ACC112 (cell line): ENCODE results near the gene PGBD5.

Source experiments
- H2AFZ ChIP-seq: fragments of 200-600 bp; sonication (generic); one replicate; pipeline ENCODE4 v1.6.0; 2017; ENCODE audit warnings: antibody characterized with exemption, low read length; ENCODE audit not compliant: unreplicated experiment
- H3K27ac ChIP-seq: fragments of 200-600 bp; sonication (generic); 2 replicates; pipeline ENCODE4 v1.5.1; 2014; ENCODE audit warnings: low read depth, mild to moderate bottlenecking, antibody characterized with exemption, low read length, moderate library complexity
- H3K27me3 ChIP-seq: fragments of 200-600 bp; sonication (generic); 2 replicates; pipeline ENCODE4 v1.6.1; 2014; ENCODE audit warnings: mild to moderate bottlenecking, antibody characterized with exemption, low read length, moderate library complexity, mixed read lengths; ENCODE audit not compliant: insufficient read depth
- H3K36me3 ChIP-seq: fragments of 200-600 bp; sonication (generic); 2 replicates; pipeline ENCODE4 v1.6.1; 2016; ENCODE audit warnings: mild to moderate bottlenecking, antibody characterized with exemption, low read length, moderate library complexity, mixed read lengths; ENCODE audit not compliant: insufficient read depth
- H3K4me1 ChIP-seq: fragments of 200-600 bp; sonication (generic); one replicate; pipeline ENCODE4 v1.6.1; 2016; ENCODE audit warnings: low read length, mixed read lengths; ENCODE audit not compliant: insufficient read depth, unreplicated experiment, control insufficient read depth
- H3K4me3 ChIP-seq: fragments of 200-600 bp; sonication (generic); 2 replicates; pipeline ENCODE4 v1.5.1; 2014; ENCODE audit warnings: mild to moderate bottlenecking, low read depth, low read length
- H3K79me2 ChIP-seq: fragments of 200-600 bp; sonication (generic); one replicate; pipeline ENCODE4 v1.6.0; 2016; ENCODE audit warnings: low read length; ENCODE audit not compliant: control insufficient read depth, unreplicated experiment, insufficient read depth

Gene PGBD5

DNA sequence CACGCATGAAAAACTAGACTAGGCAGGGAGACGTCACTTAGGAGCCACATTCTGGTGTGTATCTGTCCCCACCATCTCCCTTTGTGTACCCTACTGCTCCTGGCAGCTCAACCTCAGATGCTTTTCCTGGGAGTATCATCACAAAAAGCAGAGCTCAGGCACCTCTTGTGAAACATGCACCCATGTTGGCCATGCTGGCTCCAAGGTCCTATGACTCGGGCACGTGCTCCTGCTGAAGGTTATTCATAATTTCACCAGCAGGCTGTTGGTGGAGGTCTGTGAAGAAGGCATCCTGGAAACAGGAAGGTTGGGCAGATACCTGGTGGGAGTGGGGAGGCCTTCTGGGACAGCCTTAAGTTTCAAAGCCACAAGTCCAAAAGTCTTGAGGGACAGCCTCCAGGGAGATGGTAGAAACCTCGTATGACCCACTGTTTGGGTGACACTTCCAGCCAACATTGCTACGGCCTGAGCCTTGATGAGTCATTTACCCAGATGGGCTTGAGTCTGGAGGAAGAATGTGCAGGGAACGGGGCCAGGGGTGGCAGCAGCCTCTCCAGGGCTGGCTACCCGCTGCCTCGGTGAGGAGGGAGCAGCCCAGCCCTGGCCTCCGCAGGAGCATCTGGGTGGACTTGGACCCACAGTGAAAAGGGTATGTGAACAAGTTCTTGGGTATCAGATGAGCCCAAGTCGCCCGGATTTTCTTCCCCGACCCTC is 75.8 kb downstream of the PGBD5 start:
- H3K4me3 ChIP-seq, result no peak overlapping the region
- H2AFZ ChIP-seq, result no peak overlapping the region
- no peak overlapping the region for H3K27ac ChIP-seq
- H3K27me3 ChIP-seq, result 0 out of 2 replicates have a peak, but pooled peaks cover 16% of the 10 kb centered on the region
- H3K4me1 ChIP-seq, result no peaks in the 10 kb centered on the region
- H3K36me3 ChIP-seq, result no peaks in the 10 kb centered on the region
- no peaks in the 10 kb centered on the region for H3K79me2 ChIP-seq

- Histone ChIP-seq H3K4me1 (no peaks in the 10 kb centered on the region), H3K4me3 (no peak overlapping the region), H3K36me3 (no peaks in the 10 kb centered on the region), H2AFZ (no peak overlapping the region), H3K27me3 (0 out of 2 replicates have a peak, but pooled peaks cover 23% of the 10 kb centered on the region), H3K79me2 (no peaks in the 10 kb centered on the region), H3K27ac (no peak overlapping the region)
Measured at GRCh38 chr1:230349020-230349393, 77.1 kb downstream of the PGBD5 start.

GRCh38 chr1:230348386-230349019 is 77.6 kb downstream of the PGBD5 start:
- H3K4me1 ChIP-seq, result no peaks in the 10 kb centered on the region
- no peaks in the 10 kb centered on the region for H3K36me3 ChIP-seq
- 0 out of 2 replicates have a peak, but pooled peaks cover 25% of the 10 kb centered on the region for H3K27me3 ChIP-seq
- no peak overlapping the region for H3K4me3 ChIP-seq
- H3K79me2 ChIP-seq, result no peaks in the 10 kb centered on the region
- H3K27ac ChIP-seq, result no peak overlapping the region
- no peak overlapping the region for H2AFZ ChIP-seq

DNA sequence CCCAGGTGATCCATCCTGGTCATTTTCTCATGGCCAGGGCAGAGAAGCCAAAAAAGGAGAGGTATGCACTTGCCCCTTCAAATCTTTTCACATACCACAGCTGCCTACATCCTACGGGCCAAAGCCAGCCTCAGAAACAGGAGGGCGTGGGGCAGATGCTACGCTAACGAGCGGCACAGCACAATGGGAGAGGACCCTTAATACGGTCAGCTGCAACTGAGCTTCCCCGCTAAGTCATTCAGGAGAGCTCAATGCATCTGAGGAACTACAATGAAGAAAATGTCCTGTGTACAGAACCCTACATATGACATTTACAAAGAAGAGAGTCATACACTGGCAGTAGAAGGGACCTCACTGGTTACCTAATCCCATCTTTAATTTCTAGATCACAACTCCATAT is 78.2 kb downstream of the PGBD5 start:
- no peaks in the 10 kb centered on the region for H3K4me1 ChIP-seq
- no peaks in the 10 kb centered on the region for H3K79me2 ChIP-seq
- no peak overlapping the region for H3K4me3 ChIP-seq
- H3K36me3 ChIP-seq, result no peaks in the 10 kb centered on the region
- peaks cover 32% of the 10 kb centered on the region; the same call in 1 of the 2 replicates for H3K27me3 ChIP-seq
- no peak overlapping the region for H2AFZ ChIP-seq
- H3K27ac ChIP-seq, result no peak overlapping the region

DNA sequence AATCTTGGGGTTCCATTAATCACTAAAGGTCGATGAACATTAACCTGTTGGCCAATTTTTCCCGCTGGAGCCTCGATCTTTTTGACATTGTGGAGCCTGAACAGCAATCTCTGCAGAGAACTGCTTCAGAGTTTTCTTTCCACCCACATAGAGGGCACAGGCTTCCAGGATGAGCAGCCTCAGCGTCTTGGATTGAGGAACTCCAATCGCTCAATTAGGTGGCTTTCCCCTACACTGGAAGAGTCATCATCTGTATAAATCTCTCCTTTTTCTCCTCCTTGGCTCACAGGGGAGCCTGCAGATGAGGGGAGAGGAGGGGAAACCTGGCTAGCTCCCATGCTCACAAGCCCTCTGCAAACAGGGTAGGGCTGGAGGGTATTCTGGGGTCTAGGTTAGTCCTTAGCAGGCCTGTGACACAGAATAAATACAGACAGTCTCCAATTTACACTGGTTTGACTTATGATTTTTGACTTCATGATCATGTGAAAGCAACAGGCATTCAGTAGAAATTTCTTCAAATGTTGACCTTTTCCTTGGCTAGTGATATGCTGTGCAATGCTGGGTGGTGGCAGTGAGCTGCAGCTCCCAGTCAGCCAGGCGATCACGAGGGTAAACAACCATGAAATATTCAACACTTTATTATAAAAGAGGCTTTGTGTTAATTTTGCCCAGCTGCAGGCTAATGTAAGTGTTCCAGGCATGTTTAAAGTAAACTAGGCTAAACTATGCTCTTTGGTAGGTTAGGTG is 80.8 kb downstream of the PGBD5 start:
- no peak overlapping the region for H3K27ac ChIP-seq
- H3K4me1 ChIP-seq, result no peaks in the 10 kb centered on the region
- H3K4me3 ChIP-seq, result no peak overlapping the region
- peaks cover 47% of the 10 kb centered on the region for H3K27me3 ChIP-seq
- no peak overlapping the region for H2AFZ ChIP-seq
- no peaks in the 10 kb centered on the region for H3K79me2 ChIP-seq
- H3K36me3 ChIP-seq, result no peaks in the 10 kb centered on the region

DNA sequence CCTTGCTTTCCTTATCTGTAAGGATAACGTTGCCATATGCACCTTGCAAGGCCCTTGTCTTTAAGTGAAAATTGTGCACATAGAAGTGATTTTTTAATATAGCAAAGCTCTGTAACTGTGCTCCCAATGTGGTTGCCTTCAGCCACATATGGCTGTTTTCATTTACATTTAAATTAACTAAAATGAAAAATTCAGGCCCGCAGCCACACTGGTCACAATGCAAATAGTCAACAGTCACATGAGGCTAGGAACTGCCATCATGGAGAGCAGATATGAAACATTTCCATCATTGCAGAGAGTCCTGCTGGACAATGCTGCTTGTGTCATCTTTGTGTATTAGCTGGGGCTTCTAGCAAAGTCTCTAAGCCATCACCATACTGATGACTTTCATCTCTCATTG is 83.4 kb downstream of the PGBD5 start:
- Histone ChIP-seq H3K36me3 (no peaks in the 10 kb centered on the region), H2AFZ (no peak overlapping the region), H3K79me2 (no peaks in the 10 kb centered on the region), H3K27me3 (peaks cover 50% of the 10 kb centered on the region), H3K27ac (no peak overlapping the region), H3K4me1 (no peaks in the 10 kb centered on the region), H3K4me3 (no peak overlapping the region)

DNA sequence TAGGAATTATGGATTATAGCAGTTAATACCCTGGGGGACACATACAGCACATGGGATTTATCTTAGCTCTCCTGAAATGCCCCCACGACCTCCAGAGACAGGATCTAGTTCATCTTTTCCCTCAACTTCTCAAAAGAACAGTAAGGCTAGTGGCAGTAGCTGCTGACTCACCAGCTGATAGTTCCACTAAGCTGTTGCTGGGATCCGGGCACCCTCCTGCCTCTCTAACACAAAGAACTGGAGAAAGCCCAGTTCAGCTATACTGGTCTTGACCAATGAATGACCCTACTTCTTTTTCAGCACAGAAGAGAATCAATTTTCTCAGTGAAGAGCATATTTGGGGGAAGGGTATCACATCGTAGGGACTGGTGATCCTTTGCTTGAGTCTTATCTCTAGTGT is 84.1 kb downstream of the PGBD5 start:
- Histone ChIP-seq H3K79me2 (no peaks in the 10 kb centered on the region), H3K4me1 (no peaks in the 10 kb centered on the region), H2AFZ (no peak overlapping the region), H3K36me3 (no peaks in the 10 kb centered on the region), H3K27me3 (peaks cover 48% of the 10 kb centered on the region), H3K27ac (no peak overlapping the region), H3K4me3 (no peak overlapping the region)

DNA sequence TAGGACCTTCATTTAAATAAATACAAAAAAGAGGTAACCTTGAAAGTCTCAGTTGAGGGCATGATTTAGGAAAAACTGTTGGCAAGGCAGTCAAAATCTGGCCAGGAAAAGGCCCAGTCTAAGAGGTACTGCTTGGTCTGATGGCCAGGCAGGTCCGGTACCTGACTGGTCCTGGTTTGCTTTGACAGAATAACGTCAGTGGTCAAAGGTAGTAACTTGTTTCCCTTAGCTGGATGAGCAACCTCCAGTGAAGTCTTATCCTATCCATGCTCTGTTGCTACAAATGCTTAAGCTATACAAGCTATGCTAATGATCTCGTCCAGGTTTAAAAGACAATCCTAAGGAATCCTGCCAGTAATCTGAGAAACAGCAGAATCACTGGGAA is 85.0 kb downstream of the PGBD5 start:
- H3K27me3 ChIP-seq, result peaks cover 48% of the 10 kb centered on the region
- no peaks in the 10 kb centered on the region for H3K4me1 ChIP-seq
- H3K79me2 ChIP-seq, result no peaks in the 10 kb centered on the region
- H3K4me3 ChIP-seq, result no peak overlapping the region
- H3K36me3 ChIP-seq, result no peaks in the 10 kb centered on the region
- no peak overlapping the region for H3K27ac ChIP-seq
- H2AFZ ChIP-seq, result no peak overlapping the region

DNA sequence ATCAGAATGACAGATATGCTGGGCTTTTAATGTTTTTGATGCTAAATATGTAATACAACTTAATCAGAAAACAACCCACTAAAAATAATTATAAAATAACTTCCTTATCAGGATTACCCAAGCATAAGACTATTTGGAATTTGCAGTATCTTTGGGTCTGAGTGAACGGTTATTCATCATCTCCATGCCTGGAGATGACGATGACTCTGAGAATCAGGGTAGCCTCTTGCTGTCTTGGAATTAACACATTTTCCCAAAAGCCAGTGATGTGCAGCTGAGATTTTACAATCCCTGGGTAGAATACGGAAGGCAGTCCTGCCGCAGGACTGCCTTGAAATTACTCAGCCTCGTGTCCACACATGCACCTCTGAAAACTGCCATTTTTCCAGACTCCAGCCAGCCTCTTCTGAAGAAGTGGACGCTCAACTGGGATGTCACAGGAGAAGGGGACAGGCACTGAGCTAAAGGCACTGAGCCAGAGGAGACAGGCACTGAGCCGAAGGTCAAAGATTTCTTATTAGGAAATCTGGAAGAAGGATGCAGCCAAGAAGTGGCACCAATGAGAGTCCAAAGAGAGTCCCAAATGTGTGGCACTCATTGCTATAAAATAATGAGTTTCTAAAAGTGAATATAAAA is 85.5 kb downstream of the PGBD5 start:
- peaks cover 48% of the 10 kb centered on the region for H3K27me3 ChIP-seq
- no peaks in the 10 kb centered on the region for H3K4me1 ChIP-seq
- H3K36me3 ChIP-seq, result no peaks in the 10 kb centered on the region
- H3K4me3 ChIP-seq, result no peak overlapping the region
- H2AFZ ChIP-seq, result no peak overlapping the region
- no peaks in the 10 kb centered on the region for H3K79me2 ChIP-seq
- no peak overlapping the region for H3K27ac ChIP-seq

DNA sequence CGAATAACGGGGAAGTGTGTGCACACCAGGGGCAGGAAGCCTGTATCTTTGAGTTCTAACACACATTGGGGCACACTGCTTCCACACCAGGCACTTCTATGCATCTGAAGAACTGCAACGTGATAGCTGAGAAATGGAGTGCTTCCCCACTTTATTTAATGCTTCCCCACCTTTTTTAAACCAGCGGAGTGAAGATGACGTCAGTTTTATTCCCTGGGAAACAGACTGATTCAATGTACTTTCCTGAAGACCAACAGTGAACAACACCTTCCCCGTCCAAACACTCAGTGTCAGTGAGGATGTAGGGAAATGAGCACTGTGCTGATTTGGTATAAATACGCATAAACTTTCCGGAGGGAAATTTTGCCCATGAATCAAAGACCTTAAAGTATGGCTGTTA is 87.1 kb downstream of the PGBD5 start:
- no peak overlapping the region for H3K27ac ChIP-seq
- no peaks in the 10 kb centered on the region for H3K36me3 ChIP-seq
- H3K79me2 ChIP-seq, result no peaks in the 10 kb centered on the region
- H3K27me3 ChIP-seq, result peaks cover 39% of the 10 kb centered on the region
- no peak overlapping the region for H3K4me3 ChIP-seq
- H2AFZ ChIP-seq, result no peak overlapping the region
- no peaks in the 10 kb centered on the region for H3K4me1 ChIP-seq
